ENCODE results near the gene USP48.
"Not testable (repeated sequence)": the region's sequence is repeated elsewhere in the genome, so short reads cannot be mapped to it uniquely, and the experiment has no call there.

USP48 gene, protein sequence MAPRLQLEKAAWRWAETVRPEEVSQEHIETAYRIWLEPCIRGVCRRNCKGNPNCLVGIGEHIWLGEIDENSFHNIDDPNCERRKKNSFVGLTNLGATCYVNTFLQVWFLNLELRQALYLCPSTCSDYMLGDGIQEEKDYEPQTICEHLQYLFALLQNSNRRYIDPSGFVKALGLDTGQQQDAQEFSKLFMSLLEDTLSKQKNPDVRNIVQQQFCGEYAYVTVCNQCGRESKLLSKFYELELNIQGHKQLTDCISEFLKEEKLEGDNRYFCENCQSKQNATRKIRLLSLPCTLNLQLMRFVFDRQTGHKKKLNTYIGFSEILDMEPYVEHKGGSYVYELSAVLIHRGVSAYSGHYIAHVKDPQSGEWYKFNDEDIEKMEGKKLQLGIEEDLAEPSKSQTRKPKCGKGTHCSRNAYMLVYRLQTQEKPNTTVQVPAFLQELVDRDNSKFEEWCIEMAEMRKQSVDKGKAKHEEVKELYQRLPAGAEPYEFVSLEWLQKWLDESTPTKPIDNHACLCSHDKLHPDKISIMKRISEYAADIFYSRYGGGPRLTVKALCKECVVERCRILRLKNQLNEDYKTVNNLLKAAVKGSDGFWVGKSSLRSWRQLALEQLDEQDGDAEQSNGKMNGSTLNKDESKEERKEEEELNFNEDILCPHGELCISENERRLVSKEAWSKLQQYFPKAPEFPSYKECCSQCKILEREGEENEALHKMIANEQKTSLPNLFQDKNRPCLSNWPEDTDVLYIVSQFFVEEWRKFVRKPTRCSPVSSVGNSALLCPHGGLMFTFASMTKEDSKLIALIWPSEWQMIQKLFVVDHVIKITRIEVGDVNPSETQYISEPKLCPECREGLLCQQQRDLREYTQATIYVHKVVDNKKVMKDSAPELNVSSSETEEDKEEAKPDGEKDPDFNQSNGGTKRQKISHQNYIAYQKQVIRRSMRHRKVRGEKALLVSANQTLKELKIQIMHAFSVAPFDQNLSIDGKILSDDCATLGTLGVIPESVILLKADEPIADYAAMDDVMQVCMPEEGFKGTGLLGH

DNA sequence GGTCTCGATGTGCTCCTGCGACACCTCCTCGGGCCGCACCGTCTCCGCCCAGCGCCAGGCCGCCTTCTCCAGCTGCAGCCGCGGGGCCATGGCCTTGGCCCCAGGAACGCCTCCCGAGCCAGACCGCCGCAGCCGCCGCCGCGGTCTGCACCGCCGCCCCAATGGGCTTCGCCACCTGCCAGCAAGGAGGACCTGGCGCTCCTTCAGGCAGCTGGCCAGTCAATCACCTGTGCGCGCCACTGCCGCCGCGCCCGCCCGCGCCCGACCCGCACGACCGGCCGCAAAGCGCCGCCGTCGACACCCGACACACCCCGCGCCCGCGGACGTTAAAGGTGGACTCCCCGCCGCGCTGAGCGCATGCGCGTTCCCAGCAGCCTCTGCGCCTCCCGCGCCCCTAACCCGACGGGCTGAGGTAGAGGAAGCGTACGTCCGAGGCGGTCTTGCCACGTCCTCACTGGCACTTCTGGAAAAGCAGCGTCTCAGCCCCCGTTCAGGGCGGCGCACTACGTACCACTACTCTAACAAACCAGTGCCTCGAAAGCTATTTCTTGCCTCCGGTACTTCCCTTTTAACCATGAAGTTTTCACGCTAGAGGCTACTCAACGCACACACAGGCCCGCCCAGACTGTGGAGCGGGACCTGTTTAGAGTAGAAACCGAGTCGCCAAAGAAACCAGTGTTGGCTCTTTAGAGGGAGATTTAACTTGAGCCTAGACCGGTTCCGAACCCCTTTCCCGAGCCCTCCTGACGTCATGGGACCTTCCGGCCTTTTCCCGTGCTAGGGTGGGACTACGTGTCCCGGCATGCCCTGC is at the start of gene USP48:
Gene USP48 (minus strand): TSS at position 282 of the 811 bp plus-strand sequence. CDS start 192 bp downstream, at position 90.
- Histone ChIP-seq H3K4me3 (ENCODE audit: low read depth in 1 of 5, low read length in 5 of 5) (peak within 1 kb of the TSS; percentile 96 to 99 (median 98)), H3K27ac (ENCODE audit: low read depth, low read length) (peak within 1 kb of the TSS; percentile 100), H3K9me3 (ENCODE audit: control insufficient read depth in 5 of 5, low read length in 5 of 5) (no peaks in the 10 kb centered on the region), H3K27me3 (ENCODE audit: control insufficient read depth in 5 of 5, insufficient read depth in 4 of 5, low read length in 5 of 5) (no peaks in the 10 kb centered on the region), H3K36me3 (ENCODE audit: control insufficient read depth in 5 of 5, insufficient read depth in 5 of 5, low read length in 5 of 5) (no peaks in the 10 kb centered on the region), H3K4me1 (ENCODE audit: control insufficient read depth in 5 of 5, insufficient read depth in 5 of 5, low read length in 5 of 5) (peaks cover 2 to 27% (median 23%) of the 10 kb centered on the region in 5 donors), H3K9ac (ENCODE audit: low read length in 5 of 5) (peak within 1 kb of the TSS; percentile 99 to 100 (median 100))

DNA sequence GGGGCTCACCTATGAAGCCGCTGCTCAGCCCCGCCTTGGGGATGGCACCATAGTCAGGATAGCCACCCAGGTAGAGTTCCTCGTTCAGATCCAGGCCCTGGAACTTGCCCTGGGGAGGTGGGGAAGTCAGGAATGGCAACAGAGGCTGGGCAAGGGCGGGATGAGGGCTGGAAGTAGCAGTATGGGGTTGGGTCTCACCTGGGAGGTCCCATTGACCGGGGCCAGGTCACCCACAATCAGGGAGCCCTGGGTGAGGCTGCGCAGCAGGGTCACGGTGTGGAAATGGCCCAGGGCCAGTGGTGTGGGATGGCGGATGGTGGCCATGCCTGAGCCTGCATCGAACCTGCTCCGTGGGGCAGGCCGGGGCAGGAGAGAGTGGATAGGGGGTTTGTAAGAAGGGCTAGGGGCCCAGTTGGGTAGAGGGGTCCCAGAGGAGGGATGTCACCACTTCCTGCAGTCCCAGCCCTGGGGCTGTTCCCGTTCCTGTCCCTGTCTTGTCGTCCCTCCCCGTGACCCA is 48.6 kb upstream of the USP48 start:
- Histone ChIP-seq H3K4me3 (ENCODE audit: low read depth in 1 of 5, low read length in 5 of 5) (no peak overlapping the region), H3K9ac (ENCODE audit: low read length in 5 of 5) (no peak overlapping the region), H3K9me3 (ENCODE audit: control insufficient read depth in 5 of 5, low read length in 5 of 5) (peaks cover 0 to 5% (median 0%) of the 10 kb centered on the region in 5 donors), H3K27ac (ENCODE audit: low read depth, low read length) (no peak overlapping the region), H3K36me3 (ENCODE audit: control insufficient read depth in 5 of 5, insufficient read depth in 5 of 5, low read length in 5 of 5) (peaks cover 6 to 98% (median 96%) of the 10 kb centered on the region in 5 donors), H3K27me3 (ENCODE audit: control insufficient read depth in 5 of 5, insufficient read depth in 4 of 5, low read length in 5 of 5) (no peaks in the 10 kb centered on the region), H3K4me1 (ENCODE audit: control insufficient read depth in 5 of 5, insufficient read depth in 5 of 5, low read length in 5 of 5) (peaks cover 0 to 8% (median 0%) of the 10 kb centered on the region in 5 donors)

DNA sequence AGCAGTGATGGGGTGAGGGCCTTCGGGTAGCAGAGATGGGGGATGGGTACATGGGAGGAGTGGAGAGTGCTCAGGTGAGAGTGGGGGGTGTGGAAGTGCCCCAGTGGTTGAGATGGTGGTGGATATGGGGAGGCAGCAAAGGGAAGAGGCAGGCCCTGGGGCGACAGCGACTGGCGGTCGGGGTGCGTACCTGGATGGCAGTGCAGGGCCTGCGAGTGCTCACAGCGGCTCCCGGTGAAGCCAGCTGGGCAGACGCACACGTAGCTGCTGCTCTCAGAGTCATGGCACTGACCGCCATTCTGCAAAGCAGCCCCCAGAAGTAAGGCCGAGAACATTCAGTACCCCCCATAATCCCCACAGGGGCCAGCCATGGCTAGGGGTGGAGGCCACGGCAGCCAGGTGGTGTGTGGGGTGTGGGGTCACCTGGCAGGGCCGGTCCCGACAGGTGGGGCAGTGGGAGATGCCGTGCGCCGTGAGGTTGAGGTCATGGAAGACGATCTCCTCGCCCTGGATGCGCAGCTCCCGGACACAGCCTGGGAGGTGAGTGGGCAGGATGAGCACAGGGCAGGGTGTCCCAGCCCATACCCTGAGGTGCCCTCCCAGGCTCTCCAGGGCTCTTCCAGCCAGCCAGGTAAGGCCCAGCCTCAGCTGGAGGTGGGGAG is 48.0 kb upstream of the USP48 start:
- Histone ChIP-seq H3K36me3 (ENCODE audit: control insufficient read depth in 5 of 5, insufficient read depth in 5 of 5, low read length in 5 of 5) (peaks cover 6 to 98% (median 97%) of the 10 kb centered on the region in 5 donors), H3K27me3 (ENCODE audit: control insufficient read depth in 5 of 5, insufficient read depth in 4 of 5, low read length in 5 of 5) (no peaks in the 10 kb centered on the region), H3K27ac (ENCODE audit: low read depth, low read length) (no peak overlapping the region)

DNA sequence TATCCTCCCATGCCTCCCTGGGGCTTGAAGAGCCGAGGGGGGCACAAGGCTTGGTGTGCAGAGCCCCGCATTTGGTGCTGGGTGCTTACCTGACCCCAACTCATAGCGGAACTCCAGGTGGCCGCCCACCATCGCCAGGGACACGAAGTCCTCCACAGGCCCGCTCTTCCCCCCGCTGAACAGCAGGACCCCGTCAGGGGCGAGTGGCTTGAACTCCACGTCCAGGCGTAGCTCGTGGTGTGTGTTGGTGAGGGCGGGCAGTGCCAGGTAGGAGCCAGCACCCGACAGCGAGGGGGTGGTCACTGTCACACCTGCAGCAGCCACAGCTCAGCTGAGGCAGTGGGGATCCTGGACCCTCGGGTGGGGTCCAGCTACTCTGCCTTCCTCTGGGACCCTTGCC is 46.3 kb upstream of the USP48 start:
- H3K9me3 ChIP-seq (ENCODE audit: control insufficient read depth in 5 of 5, low read length in 5 of 5) = no peaks in the 10 kb centered on the region
- peaks cover 0 to 10% (median 8%) of the 10 kb centered on the region in 5 donors for H3K4me1 ChIP-seq (ENCODE audit: control insufficient read depth in 5 of 5, insufficient read depth in 5 of 5, low read length in 5 of 5)
- H3K27ac ChIP-seq (ENCODE audit: low read depth, low read length) = no peak overlapping the region
- H3K27me3 ChIP-seq (ENCODE audit: control insufficient read depth in 5 of 5, insufficient read depth in 4 of 5, low read length in 5 of 5) = no peaks in the 10 kb centered on the region
- H3K9ac ChIP-seq (ENCODE audit: low read length in 5 of 5) = no peak overlapping the region
- H3K36me3 ChIP-seq (ENCODE audit: control insufficient read depth in 5 of 5, insufficient read depth in 5 of 5, low read length in 5 of 5) = peaks cover 9 to 97% (median 95%) of the 10 kb centered on the region in 5 donors
- no peak overlapping the region for H3K4me3 ChIP-seq (ENCODE audit: low read depth in 1 of 5, low read length in 5 of 5)

More for the DNA sequence above, 48.0 kb upstream of the USP48 start:
- Histone ChIP-seq H3K9ac (ENCODE audit: low read length in 5 of 5) (no peak overlapping the region), H3K4me1 (ENCODE audit: control insufficient read depth in 5 of 5, insufficient read depth in 5 of 5, low read length in 5 of 5) (peaks cover 0 to 8% (median 0%) of the 10 kb centered on the region in 5 donors), H3K4me3 (ENCODE audit: low read depth in 1 of 5, low read length in 5 of 5) (no peak overlapping the region), H3K9me3 (ENCODE audit: control insufficient read depth in 5 of 5, low read length in 5 of 5) (peaks cover 0 to 5% (median 0%) of the 10 kb centered on the region in 5 donors)

DNA sequence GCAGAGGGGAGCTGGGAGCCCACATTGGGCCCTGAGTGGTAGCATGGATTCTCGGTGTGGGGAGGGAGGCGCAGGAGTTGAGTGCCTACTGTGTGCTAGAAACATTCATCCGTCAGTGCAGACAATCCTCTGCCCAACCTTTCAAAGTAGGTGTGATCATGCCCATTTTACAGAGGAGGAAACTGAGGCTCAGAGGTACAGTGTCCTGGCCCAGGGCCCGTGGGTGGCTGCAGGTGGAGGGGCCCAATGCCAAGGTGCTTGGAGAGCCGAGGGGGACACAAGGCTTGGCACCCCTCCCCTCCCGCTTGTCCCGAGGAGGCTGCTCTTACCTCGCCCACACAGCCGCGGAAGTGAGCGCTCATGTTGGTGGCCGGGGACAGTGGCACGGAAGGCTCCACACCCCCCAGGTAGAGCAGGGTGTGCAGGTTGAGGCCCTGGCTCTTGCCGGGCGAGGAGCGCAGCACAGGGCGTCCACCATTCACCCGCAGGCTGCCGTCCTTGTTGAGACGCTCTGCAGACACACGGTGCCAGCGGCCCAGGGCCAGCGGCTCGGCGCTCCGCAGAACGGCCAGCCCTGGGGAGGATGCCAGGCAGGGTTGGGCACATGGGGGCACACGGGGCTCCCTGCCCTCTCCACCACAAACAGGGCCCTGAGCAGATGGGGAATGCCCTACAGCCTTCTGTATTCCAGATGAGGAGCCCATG is 45.7 kb upstream of the USP48 start:
- Histone ChIP-seq H3K9me3 (ENCODE audit: control insufficient read depth in 5 of 5, low read length in 5 of 5) (no peaks in the 10 kb centered on the region), H3K27ac (ENCODE audit: low read depth, low read length) (no peak overlapping the region), H3K4me3 (ENCODE audit: low read depth in 1 of 5, low read length in 5 of 5) (no peak overlapping the region), H3K4me1 (ENCODE audit: control insufficient read depth in 5 of 5, insufficient read depth in 5 of 5, low read length in 5 of 5) (peaks cover 0 to 11% (median 8%) of the 10 kb centered on the region in 5 donors), H3K27me3 (ENCODE audit: control insufficient read depth in 5 of 5, insufficient read depth in 4 of 5, low read length in 5 of 5) (no peaks in the 10 kb centered on the region), H3K36me3 (ENCODE audit: control insufficient read depth in 5 of 5, insufficient read depth in 5 of 5, low read length in 5 of 5) (peaks cover 6 to 97% (median 95%) of the 10 kb centered on the region in 5 donors), H3K9ac (ENCODE audit: low read length in 5 of 5) (no peak overlapping the region)

DNA sequence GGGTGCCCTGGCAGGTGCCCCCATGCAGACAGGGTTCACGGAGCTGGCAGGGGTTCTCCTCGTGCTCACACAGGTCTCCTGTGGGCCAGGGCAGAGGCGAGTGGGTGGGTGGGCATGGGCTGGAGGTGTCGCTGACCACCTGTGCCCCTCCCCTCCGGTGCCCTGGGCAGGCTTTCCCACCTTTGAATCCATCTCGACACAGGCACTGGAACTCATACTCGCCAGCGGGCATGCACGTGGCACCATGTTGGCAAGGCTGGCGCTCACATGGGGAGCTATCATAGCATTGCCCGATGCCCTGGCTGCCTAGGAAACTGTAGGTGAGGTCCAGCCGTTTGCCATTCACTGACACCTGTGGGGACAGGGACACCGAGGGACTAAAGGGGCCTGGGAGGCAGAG is 45.1 kb upstream of the USP48 start:
- H3K9me3 ChIP-seq (ENCODE audit: control insufficient read depth in 5 of 5, low read length in 5 of 5) = no peaks in the 10 kb centered on the region
- H3K27ac ChIP-seq (ENCODE audit: low read depth, low read length) = no peak overlapping the region
- no peak overlapping the region for H3K9ac ChIP-seq (ENCODE audit: low read length in 5 of 5)
- H3K27me3 ChIP-seq (ENCODE audit: control insufficient read depth in 5 of 5, insufficient read depth in 4 of 5, low read length in 5 of 5) = no peaks in the 10 kb centered on the region
- peaks cover 6 to 97% (median 95%) of the 10 kb centered on the region in 5 donors for H3K36me3 ChIP-seq (ENCODE audit: control insufficient read depth in 5 of 5, insufficient read depth in 5 of 5, low read length in 5 of 5)
- H3K4me1 ChIP-seq (ENCODE audit: control insufficient read depth in 5 of 5, insufficient read depth in 5 of 5, low read length in 5 of 5) = peaks cover 0 to 13% (median 8%) of the 10 kb centered on the region in 5 donors
- no peak overlapping the region for H3K4me3 ChIP-seq (ENCODE audit: low read depth in 1 of 5, low read length in 5 of 5)

DNA sequence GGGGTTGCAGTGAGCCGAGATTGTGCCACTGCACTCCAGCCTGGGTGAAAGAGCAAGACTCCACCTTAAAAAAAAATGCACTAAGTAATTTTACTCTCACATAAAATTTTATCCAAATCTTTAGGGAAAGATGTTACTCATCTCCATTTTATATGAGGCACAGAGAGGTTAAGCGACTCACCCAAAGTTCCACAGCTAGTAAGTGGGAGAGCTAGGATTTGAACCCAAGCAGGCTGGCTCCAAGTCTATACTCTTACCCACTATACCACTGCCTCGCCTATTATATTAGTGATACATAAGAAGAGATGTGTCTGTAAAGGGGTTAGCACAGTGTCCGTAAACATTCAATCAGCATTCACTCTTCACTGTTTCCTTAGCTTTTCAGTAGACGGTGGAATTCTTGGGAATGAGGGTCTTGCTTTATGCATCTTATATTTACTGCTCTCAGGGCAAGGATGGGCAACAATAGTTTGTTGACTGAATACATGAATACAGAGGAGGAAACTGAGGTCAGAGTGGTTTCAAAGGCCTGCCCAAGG is 44.3 kb upstream of the USP48 start:
- no peak overlapping the region for H3K4me3 ChIP-seq (ENCODE audit: low read depth in 1 of 5, low read length in 5 of 5)
- H3K4me1 ChIP-seq (ENCODE audit: control insufficient read depth in 5 of 5, insufficient read depth in 5 of 5, low read length in 5 of 5) = peaks cover 0 to 13% (median 6%) of the 10 kb centered on the region in 5 donors
- no peaks in the 10 kb centered on the region for H3K9me3 ChIP-seq (ENCODE audit: control insufficient read depth in 5 of 5, low read length in 5 of 5)
- no peak overlapping the region for H3K27ac ChIP-seq (ENCODE audit: low read depth, low read length)
- peaks cover 6 to 97% (median 95%) of the 10 kb centered on the region in 5 donors for H3K36me3 ChIP-seq (ENCODE audit: control insufficient read depth in 5 of 5, insufficient read depth in 5 of 5, low read length in 5 of 5)
- no peaks in the 10 kb centered on the region for H3K27me3 ChIP-seq (ENCODE audit: control insufficient read depth in 5 of 5, insufficient read depth in 4 of 5, low read length in 5 of 5)
- H3K9ac ChIP-seq (ENCODE audit: low read length in 5 of 5) = no peak overlapping the region

DNA sequence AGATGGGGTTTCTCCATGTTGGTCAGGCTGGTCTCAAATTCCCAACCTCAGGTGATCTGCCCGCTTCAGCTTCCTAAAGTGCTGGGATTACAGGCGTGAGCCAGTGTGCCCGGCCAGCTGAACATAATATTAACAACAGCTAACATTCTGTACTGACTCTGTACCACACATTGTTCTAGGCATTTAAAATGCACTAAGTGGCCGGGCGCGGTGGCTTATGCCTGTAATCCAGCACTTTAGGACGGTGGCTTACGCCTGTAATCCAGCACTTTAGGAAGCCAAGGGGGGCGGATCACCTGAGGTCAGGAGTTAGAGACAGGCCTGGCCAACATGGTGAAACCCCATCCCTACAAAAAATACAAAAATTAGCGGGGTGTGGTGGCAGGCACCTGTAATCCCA is 43.7 kb upstream of the USP48 start:
- H3K9me3 ChIP-seq (ENCODE audit: control insufficient read depth in 5 of 5, low read length in 5 of 5); H3K27me3 ChIP-seq (ENCODE audit: control insufficient read depth in 5 of 5, insufficient read depth in 4 of 5, low read length in 5 of 5); H3K27ac ChIP-seq (ENCODE audit: low read depth, low read length); H3K9ac ChIP-seq (ENCODE audit: low read length in 5 of 5); H3K4me3 ChIP-seq (ENCODE audit: low read depth in 1 of 5, low read length in 5 of 5): not testable (repeated sequence)
- H3K36me3 ChIP-seq (ENCODE audit: control insufficient read depth in 5 of 5, insufficient read depth in 5 of 5, low read length in 5 of 5) = peaks cover 6 to 97% (median 95%) of the 10 kb centered on the region in 5 donors
- H3K4me1 ChIP-seq (ENCODE audit: control insufficient read depth in 5 of 5, insufficient read depth in 5 of 5, low read length in 5 of 5) = peaks cover 0 to 11% (median 1%) of the 10 kb centered on the region in 5 donors
